Breast epithelium (tissue), 3 donors: ENCODE data around the gene HS3ST3A1.

Source experiments
- CTCF ChIP-seq, 3 donors: fragments of 450-650 bp; IDR thresholded peaks; one replicate each; pipeline ENCODE4 v1.5.1; 2016 to 2017; ENCODE audit warnings: antibody characterized with exemption in 3 of 3, mild to moderate bottlenecking in 3 of 3, moderate library complexity in 3 of 3
- POLR2A ChIP-seq: fragments of 450-650 bp; IDR thresholded peaks from one replicate; pipeline ENCODE4 v1.6.1; 2016; ENCODE audit warnings: antibody characterized with exemption, mild to moderate bottlenecking, moderate library complexity

DNA sequence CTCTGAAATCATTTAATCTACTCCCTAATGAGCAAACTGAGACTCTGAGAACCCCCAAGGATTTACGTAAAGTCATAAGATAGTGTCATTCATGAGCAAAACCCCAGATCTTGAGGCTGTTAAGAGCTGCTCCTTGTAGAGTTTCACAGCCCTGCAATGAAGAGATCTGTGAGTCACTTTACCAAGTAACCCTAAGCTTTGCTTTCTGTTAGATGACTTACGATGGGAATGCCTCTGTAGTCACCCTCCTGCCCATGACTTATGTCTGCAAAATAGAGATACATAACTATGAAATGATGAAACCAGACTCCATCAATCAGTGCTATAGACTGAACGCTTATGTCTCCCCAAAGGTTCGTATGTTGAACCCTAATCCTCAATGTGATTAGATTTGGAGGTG lies 117.7 kb downstream of the HS3ST3A1 start:
- TF ChIP-seq CTCF (IDR thresholded peaks at IDR 0.05) (no peak), POLR2A (no peak)
